AG08395 (cell line): ENCODE data around the gene SOS2.

Source experiments
- DNase-seq: peaks from one replicate; pipeline ENCODE4 v3.0.0; 2012; ENCODE audit warnings: mixed read lengths, low spot score

The SOS2 gene

GRCh38 chr14:50116181-50116956 lies 115.0 kb downstream of the SOS2 start, which contains the start of gene VCPKMT:
Gene VCPKMT (minus strand): TSS chr14:50116572. CDS start chr14:50116552, 20 bp downstream.
- DNase-seq, result peak; percentile 95

GRCh38 chr14:50113381-50114035 lies 117.9 kb downstream of the SOS2 start:
- DNase-seq, result no peak

- no peak for DNase-seq
These were observed 120.9 kb downstream of the SOS2 start for GRCh38 chr14:50110323-50111037.

GRCh38 chr14:50109342-50109741 lies 122.0 kb downstream of the SOS2 start:
- no peak for DNase-seq

- no peak for DNase-seq
These were observed 123.5 kb downstream of the SOS2 start for GRCh38 chr14:50107850-50108249.

GRCh38 chr14:50106178-50106577 lies 125.2 kb downstream of the SOS2 start:
- no peak for DNase-seq

- DNase-seq, result no peak
These were observed 127.8 kb downstream of the SOS2 start for GRCh38 chr14:50103558-50103957.

GRCh38 chr14:50101417-50101816 lies 130.0 kb downstream of the SOS2 start:
- DNase-seq, result no peak

- DNase-seq, result no peak
These were observed 130.6 kb downstream of the SOS2 start for GRCh38 chr14:50100805-50101204.

- DNase-seq, result no peak
These were observed 132.0 kb downstream of the SOS2 start for GRCh38 chr14:50099335-50099734.

- no peak for DNase-seq
These were observed 135.5 kb downstream of the SOS2 start for GRCh38 chr14:50095895-50096294.

GRCh38 chr14:50094056-50094755 lies 137.2 kb downstream of the SOS2 start:
- DNase-seq, result no peak

- DNase-seq, result no peak
These were observed 137.9 kb downstream of the SOS2 start for GRCh38 chr14:50093496-50093895.

GRCh38 chr14:50092006-50092555 lies 139.3 kb downstream of the SOS2 start:
- no peak for DNase-seq

GRCh38 chr14:50091240-50091913 lies 140.0 kb downstream of the SOS2 start:
- DNase-seq, result no peak

- no peak for DNase-seq
These were observed 142.2 kb downstream of the SOS2 start for GRCh38 chr14:50089208-50089607.

- no peak for DNase-seq
These were observed 142.6 kb downstream of the SOS2 start for GRCh38 chr14:50088731-50089130.

- no peak for DNase-seq
These were observed 143.3 kb downstream of the SOS2 start for GRCh38 chr14:50088117-50088515.

GRCh38 chr14:50087341-50088116 lies 143.8 kb downstream of the SOS2 start:
- no peak for DNase-seq

GRCh38 chr14:50086321-50086711 lies 145.1 kb downstream of the SOS2 start:
- DNase-seq, result no peak
